PC-3 (cell line): Measurements from ENCODE around the gene ZMIZ1. TPM values are rescaled to one million over a fixed set of nuclear protein-coding genes. Genes with fewer than 3 reads are reported as not detected.

Experiments used
- ATAC-seq: fragments of 200-7000 bp; cut with Tn5 transposase; 2 replicates; pipeline ENCODE4 v1.9.1; 2020; ENCODE audit warnings: mild to moderate bottlenecking, moderate library complexity
- BruUV-seq: library from RNA; stranded (reverse); fragments of 400-500 nt; replicated peaks from 2 replicates; lab custom pipeline; 2021; lab: Mats Ljungman, UMichigan
- CTCF ChIA-PET: fragments of 300-600 bp; sonication (Branson Sonifier 250); formaldehyde crosslinking; loops from one replicate; lab custom pipeline; 2022; ENCODE audit warnings: antibody characterized with exemption; lab: Charles Lee
- POLR2A ChIA-PET: fragments of 300-600 bp; sonication (Branson Sonifier 250); formaldehyde crosslinking; loops from one replicate; lab custom pipeline; 2022; ENCODE audit warnings: antibody characterized with exemption; ENCODE audit not compliant: unreplicated experiment; lab: Charles Lee
- DNase-seq: peaks from one replicate; pipeline ENCODE4 v3.0.0-alpha.2; 2015
- H2AFZ ChIP-seq: fragments of 300-600 bp; sonication (generic); 2 replicates; pipeline ENCODE4 v1.6.0; 2016; ENCODE audit warnings: antibody characterized with exemption, low read length
- H3F3A ChIP-seq: fragments of 300-600 bp; sonication (generic); one replicate; pipeline ENCODE4 v1.6.0; 2017; ENCODE audit warnings: antibody characterized with exemption, low read length, control low read depth, mild to moderate bottlenecking; ENCODE audit not compliant: unreplicated experiment
- H3K27ac ChIP-seq: fragments of 300-600 bp; sonication (generic); 2 replicates; pipeline ENCODE4 v1.5.1; 2016; ENCODE audit warnings: mild to moderate bottlenecking, low read length
- H3K27me3 ChIP-seq: fragments of 300-600 bp; sonication (generic); 2 replicates; pipeline ENCODE4 v1.6.1; 2016; ENCODE audit warnings: low read length, mixed read lengths
- H3K36me3 ChIP-seq: fragments of 300-600 bp; sonication (generic); 2 replicates; pipeline ENCODE4 v1.6.1; 2016; ENCODE audit warnings: low read depth, mixed run types, low read length, mixed read lengths
- H3K4me1 ChIP-seq: fragments of 300-600 bp; sonication (generic); 2 replicates; pipeline ENCODE4 v1.5.1; 2016; ENCODE audit warnings: low read length; ENCODE audit not compliant: insufficient read depth
- H3K4me2 ChIP-seq: fragments of 300-600 bp; sonication (generic); 2 replicates; pipeline ENCODE4 v1.6.0; 2016; ENCODE audit warnings: low read length
- H3K4me3 ChIP-seq: fragments of 300-600 bp; sonication (generic); 2 replicates; pipeline ENCODE4 v1.5.1; 2016; ENCODE audit warnings: mild to moderate bottlenecking, low read length, mixed read lengths
- H3K79me2 ChIP-seq: fragments of 300-600 bp; sonication (generic); 2 replicates; pipeline ENCODE4 v1.6.1; 2017; ENCODE audit warnings: low read length, mixed read lengths
- H3K9ac ChIP-seq: fragments of 300-600 bp; sonication (generic); 2 replicates; pipeline ENCODE4 v1.6.0; 2016; ENCODE audit warnings: mild to moderate bottlenecking, low read length
- H3K9me2 ChIP-seq: fragments of 300-600 bp; sonication (generic); replicated peaks from 2 replicates; pipeline ENCODE4 v1.6.1; 2016; ENCODE audit warnings: mixed run types, low read length, mixed read lengths
- H3K9me3 ChIP-seq: fragments of 300-600 bp; sonication (generic); 2 replicates; pipeline ENCODE4 v1.6.1; 2016; ENCODE audit warnings: low read length, mixed read lengths
- H4K20me1 ChIP-seq: fragments of 300-600 bp; sonication (generic); 2 replicates; pipeline ENCODE4 v1.6.1; 2016; ENCODE audit warnings: low read length, mixed read lengths
- EZH2 ChIP-seq: fragments of 300-600 bp; sonication (generic); IDR thresholded peaks from one replicate; pipeline ENCODE4 v1.6.1; 2017; ENCODE audit warnings: antibody characterized with exemption, mild to moderate bottlenecking, low read length; ENCODE audit not compliant: unreplicated experiment
- EZH2phosphoT487 ChIP-seq: fragments of 300-600 bp; sonication (generic); IDR thresholded peaks from 2 replicates; pipeline ENCODE4 v1.6.1; 2018; ENCODE audit warnings: mild to moderate bottlenecking, antibody characterized with exemption, low read length, borderline replicate concordance
- intact Hi-C: fragments of 100-400 bp; cut with micrococcal nuclease; formaldehyde crosslinking; loops from 2 replicates; pipeline ENCODE4 v1.9.0; 2023
- total RNA-seq: library from RNA; depleted of rRNA; stranded (reverse); fragments of >200 nt; gene quantifications from 2 replicates; pipeline ENCODE4 v1.2.3, GENCODE V29; 2014
- TF ChIP-seq, protein P1 (sequence below): fragments of 300-600 bp; sonication (generic); conservative IDR thresholded peaks from 2 replicates; pipeline ENCODE4 v1.5.1; 2017; ENCODE audit warnings: antibody characterized with exemption, low read depth, mild to moderate bottlenecking, low read length

ZMIZ1 gene
- total RNA-seq, 1 experiment from 2014 or later: 55.4 TPM

DNA sequence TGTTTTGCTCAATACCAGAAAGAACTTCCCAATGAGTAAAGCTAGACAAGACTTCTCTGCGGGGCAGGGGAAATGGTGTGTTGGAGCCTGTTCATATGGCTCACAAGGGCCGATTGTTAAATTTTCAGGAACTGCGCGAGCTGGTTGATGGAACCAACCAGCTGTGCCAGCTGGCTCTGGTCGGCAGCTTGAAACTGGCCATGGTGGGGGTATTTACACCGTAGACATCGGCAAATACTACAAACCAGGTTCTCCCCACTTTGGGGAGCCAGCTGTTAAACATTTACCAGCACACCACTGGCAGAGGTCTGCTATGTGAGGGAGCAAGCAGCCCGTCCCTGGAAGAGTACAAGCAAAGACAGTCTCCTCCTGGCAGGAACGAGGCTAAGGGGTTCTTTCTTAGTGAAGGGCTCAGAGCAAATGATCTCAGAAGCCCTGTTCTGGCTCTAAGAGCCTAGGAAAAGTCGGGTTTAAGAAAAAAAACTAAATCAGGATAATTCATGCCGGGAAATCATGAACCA lies 8.8 kb upstream of the ZMIZ1 start:
- Histone ChIP-seq H3K9me2 (no peaks in the 10 kb centered on the region), H4K20me1 (no peaks in the 10 kb centered on the region), H3K4me1 (peaks cover 4% of the 10 kb centered on the region; the same call in 1 of the 2 replicates), H3K9ac (no peak overlapping the region), H3K27ac (no peak overlapping the region), H3K4me2 (no peak overlapping the region), H3K36me3 (no peaks in the 10 kb centered on the region), H3F3A (no peaks in the 10 kb centered on the region), H3K79me2 (no peaks in the 10 kb centered on the region), H3K4me3 (no peak overlapping the region), H3K9me3 (no peaks in the 10 kb centered on the region), H2AFZ (no peak overlapping the region), H3K27me3 (no peaks in the 10 kb centered on the region)
- intact Hi-C loops: loop anchor here (10.0 kb wide), 3 partner anchors 385 to 535 kb away; partner anchors contain the start of gene ZCCHC24
- TF ChIP-seq EZH2: no peak
- TF ChIP-seq, protein P1, sequence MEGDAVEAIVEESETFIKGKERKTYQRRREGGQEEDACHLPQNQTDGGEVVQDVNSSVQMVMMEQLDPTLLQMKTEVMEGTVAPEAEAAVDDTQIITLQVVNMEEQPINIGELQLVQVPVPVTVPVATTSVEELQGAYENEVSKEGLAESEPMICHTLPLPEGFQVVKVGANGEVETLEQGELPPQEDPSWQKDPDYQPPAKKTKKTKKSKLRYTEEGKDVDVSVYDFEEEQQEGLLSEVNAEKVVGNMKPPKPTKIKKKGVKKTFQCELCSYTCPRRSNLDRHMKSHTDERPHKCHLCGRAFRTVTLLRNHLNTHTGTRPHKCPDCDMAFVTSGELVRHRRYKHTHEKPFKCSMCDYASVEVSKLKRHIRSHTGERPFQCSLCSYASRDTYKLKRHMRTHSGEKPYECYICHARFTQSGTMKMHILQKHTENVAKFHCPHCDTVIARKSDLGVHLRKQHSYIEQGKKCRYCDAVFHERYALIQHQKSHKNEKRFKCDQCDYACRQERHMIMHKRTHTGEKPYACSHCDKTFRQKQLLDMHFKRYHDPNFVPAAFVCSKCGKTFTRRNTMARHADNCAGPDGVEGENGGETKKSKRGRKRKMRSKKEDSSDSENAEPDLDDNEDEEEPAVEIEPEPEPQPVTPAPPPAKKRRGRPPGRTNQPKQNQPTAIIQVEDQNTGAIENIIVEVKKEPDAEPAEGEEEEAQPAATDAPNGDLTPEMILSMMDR: no peak
- no peak for TF ChIP-seq EZH2phosphoT487
- no peak for DNase-seq
- CTCF ChIA-PET: no interaction called here
- no TSS peak for BruUV-seq
- POLR2A ChIA-PET: no interaction called here
- ATAC-seq: no peak

DNA sequence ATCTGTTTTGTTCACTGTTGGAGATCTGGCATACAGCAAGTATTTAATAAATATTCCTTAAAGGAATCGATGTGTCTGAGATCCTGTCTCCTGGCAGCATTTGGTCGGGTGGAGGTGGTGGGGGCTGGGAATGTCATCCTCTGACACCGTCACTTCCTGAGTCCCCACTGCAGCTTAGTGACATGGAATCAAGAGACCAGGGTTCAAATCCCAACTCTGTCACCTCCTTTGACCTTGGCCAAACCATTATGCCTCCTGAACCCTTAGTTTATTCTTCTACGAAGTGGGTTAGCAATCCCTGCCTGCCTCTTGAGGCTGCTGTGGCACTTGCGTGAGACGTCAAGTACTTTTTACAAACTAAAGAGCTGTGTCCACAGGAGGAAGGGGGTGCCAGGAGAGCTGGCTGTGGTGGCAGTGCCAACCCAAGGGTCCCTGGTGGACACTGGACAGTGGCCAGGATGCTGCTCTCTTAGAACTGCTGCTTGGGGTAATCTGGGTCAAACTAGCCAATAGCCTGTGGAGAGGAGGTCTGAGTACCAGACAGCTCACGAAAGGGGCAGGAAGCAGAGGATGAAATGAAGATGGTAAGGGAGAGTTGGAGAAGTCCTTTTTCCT lies 8.0 kb upstream of the ZMIZ1 start:
- H3K4me2 ChIP-seq: no peak overlapping the region
- intact Hi-C loops: loop anchor here (10.0 kb wide), 3 partner anchors 384 to 536 kb away; partner anchors contain the start of gene ZCCHC24
- H3K9me3 ChIP-seq: no peaks in the 10 kb centered on the region
- DNase-seq: no peak
- ATAC-seq: no peak
- H2AFZ ChIP-seq: no peak overlapping the region
- H3K4me1 ChIP-seq: peaks cover 4% of the 10 kb centered on the region; the same call in 1 of the 2 replicates
- no peaks in the 10 kb centered on the region for H3F3A ChIP-seq
- TF ChIP-seq EZH2 (no peak), EZH2phosphoT487 (no peak)
- TF ChIP-seq, protein P1: no peak
- H3K36me3 ChIP-seq: no peaks in the 10 kb centered on the region
- H4K20me1 ChIP-seq: no peaks in the 10 kb centered on the region
- H3K4me3 ChIP-seq: no peak overlapping the region
- no TSS peak for BruUV-seq
- ChIA-PET CTCF (interaction anchor here (0.6 to 1.3 kb wide), 3 partner anchors 87 to 530 kb away, joined by 4 read pairs; no protein-coding TSS in a partner anchor), POLR2A (no interaction called here)
- no peaks in the 10 kb centered on the region for H3K27me3 ChIP-seq
- H3K9ac ChIP-seq: no peak overlapping the region
- no peak overlapping the region for H3K27ac ChIP-seq
- H3K79me2 ChIP-seq: no peaks in the 10 kb centered on the region
- H3K9me2 ChIP-seq: no peaks in the 10 kb centered on the region
